GM21723 (cell line): Measurements from ENCODE around the gene CADM1.

Source experiments
- ATAC-seq: cut with Tn5 transposase; IDR thresholded peaks from one replicate; pipeline ENCODE4 v1.9.1; 2021; ENCODE audit warnings: mild to moderate bottlenecking, moderate library complexity; ENCODE audit not compliant: unreplicated experiment

The CADM1 gene

GRCh38 chr11:115518983-115519628 is 14.9 kb upstream of the CADM1 start:
- no peak for ATAC-seq

- ATAC-seq: no peak
Observed at GRCh38 chr11:115515647-115516395, 11.6 kb upstream of the CADM1 start.

GRCh38 chr11:115506954-115507675 is 2.9 kb upstream of the CADM1 start:
- no peak for ATAC-seq

GRCh38 chr11:115505175-115505574 is 960 bp upstream of the CADM1 start:
- no peak for ATAC-seq

- ATAC-seq: peak; percentile 15
Observed at GRCh38 chr11:115503886-115504275, 334 bp downstream of the CADM1 start.

GRCh38 chr11:115503083-115503885 is 931 bp downstream of the CADM1 start:
- no peak for ATAC-seq

- no peak for ATAC-seq
Observed at GRCh38 chr11:115502636-115503082, 1.6 kb downstream of the CADM1 start.

GRCh38 chr11:115501893-115502589 is 2.2 kb downstream of the CADM1 start:
- ATAC-seq: no peak

- no peak for ATAC-seq
Observed at GRCh38 chr11:115501502-115501892, 2.7 kb downstream of the CADM1 start.

- no peak for ATAC-seq
Observed at GRCh38 chr11:115500547-115501501, 3.4 kb downstream of the CADM1 start.

- ATAC-seq: no peak
Observed at GRCh38 chr11:115499891-115500290, 4.3 kb downstream of the CADM1 start.

- no peak for ATAC-seq
Observed at GRCh38 chr11:115499241-115499799, 4.9 kb downstream of the CADM1 start.

GRCh38 chr11:115498354-115498753 is 5.9 kb downstream of the CADM1 start:
- no peak for ATAC-seq

- ATAC-seq: peak; percentile 77
Observed at GRCh38 chr11:115497303-115497702, 6.9 kb downstream of the CADM1 start.

- no peak for ATAC-seq
Observed at GRCh38 chr11:115496892-115497291, 7.3 kb downstream of the CADM1 start.

GRCh38 chr11:115493905-115494304 is 10.3 kb downstream of the CADM1 start:
- ATAC-seq: no peak

GRCh38 chr11:115493488-115493887 is 10.7 kb downstream of the CADM1 start:
- no peak for ATAC-seq

- ATAC-seq: no peak
Observed at GRCh38 chr11:115489466-115489865, 14.7 kb downstream of the CADM1 start.

GRCh38 chr11:115488945-115489344 is 15.3 kb downstream of the CADM1 start:
- no peak for ATAC-seq
